Parathyroid adenoma (tissue), 2 donors: ENCODE results near the gene ANKRD27.

Source experiments
- H2AFZ ChIP-seq: fragments of 300-600 bp; sonication (generic); one replicate; pipeline ENCODE4 v1.7.0; 2017; ENCODE audit warnings: antibody characterized with exemption, mild to moderate bottlenecking
- H3K27ac ChIP-seq: fragments of 300-600 bp; sonication (generic); one replicate; pipeline ENCODE4 v1.7.0; 2017
- H3K27me3 ChIP-seq: fragments of 300-600 bp; sonication (generic); one replicate; pipeline ENCODE4 v1.7.0; 2017; ENCODE audit warnings: low read length; ENCODE audit not compliant: control insufficient read depth, insufficient read depth
- H3K36me3 ChIP-seq: fragments of 300-600 bp; sonication (generic); one replicate; pipeline ENCODE4 v1.7.0; 2017; ENCODE audit warnings: low read length; ENCODE audit not compliant: control insufficient read depth, insufficient read depth
- H3K4me1 ChIP-seq: fragments of 300-600 bp; sonication (generic); one replicate; pipeline ENCODE4 v1.7.0; 2017; ENCODE audit warnings: control low read depth
- H3K4me2 ChIP-seq: fragments of 300-600 bp; sonication (generic); one replicate; pipeline ENCODE4 v1.7.0; 2017; ENCODE audit warnings: low read length
- H3K4me3 ChIP-seq: fragments of 300-600 bp; sonication (generic); one replicate; pipeline ENCODE4 v1.7.0; 2017; ENCODE audit warnings: low read depth, low read length
- H3K79me2 ChIP-seq: fragments of 300-600 bp; sonication (generic); one replicate; pipeline ENCODE4 v1.7.0; 2017; ENCODE audit warnings: control low read depth
- H3K9ac ChIP-seq: fragments of 300-600 bp; sonication (generic); one replicate; pipeline ENCODE4 v1.7.0; 2017; ENCODE audit warnings: mild to moderate bottlenecking
- H3K9me3 ChIP-seq: fragments of 300-600 bp; sonication (generic); one replicate; pipeline ENCODE4 v1.7.0; 2017; ENCODE audit warnings: low read length; ENCODE audit not compliant: control insufficient read depth
- CTCF ChIP-seq: fragments of 300-600 bp; sonication (generic); IDR thresholded peaks from one replicate; pipeline ENCODE4 v1.7.0; 2017; ENCODE audit warnings: antibody characterized with exemption, mild to moderate bottlenecking
- donor health status: primary hyperparathyroidism.

ANKRD27 gene

GRCh38 chr19:32567486-32567885, 107.5 kb downstream of the ANKRD27 start:
- H3K27me3 ChIP-seq = no peaks in the 10 kb centered on the region
- no peaks in the 10 kb centered on the region for H3K9me3 ChIP-seq
- no peak overlapping the region for H3K9ac ChIP-seq
- no peak overlapping the region for H3K27ac ChIP-seq
- no peaks in the 10 kb centered on the region for H3K4me1 ChIP-seq
- H3K79me2 ChIP-seq = no peaks in the 10 kb centered on the region
- no peak overlapping the region for H2AFZ ChIP-seq
- no peak overlapping the region for H3K4me2 ChIP-seq
- H3K36me3 ChIP-seq = no peaks in the 10 kb centered on the region
- TF ChIP-seq CTCF = no peak
- no peak overlapping the region for H3K4me3 ChIP-seq

GRCh38 chr19:32566246-32566830, 108.6 kb downstream of the ANKRD27 start:
- H3K27me3 ChIP-seq = no peaks in the 10 kb centered on the region
- no peak overlapping the region for H3K4me2 ChIP-seq
- H3K4me1 ChIP-seq = no peaks in the 10 kb centered on the region
- no peak overlapping the region for H3K4me3 ChIP-seq
- no peaks in the 10 kb centered on the region for H3K9me3 ChIP-seq
- H3K9ac ChIP-seq = no peak overlapping the region
- no peak overlapping the region for H3K27ac ChIP-seq
- no peaks in the 10 kb centered on the region for H3K36me3 ChIP-seq
- no peak overlapping the region for H2AFZ ChIP-seq
- TF ChIP-seq CTCF = no peak
- H3K79me2 ChIP-seq = no peaks in the 10 kb centered on the region

- Histone ChIP-seq H3K4me1 (no peaks in the 10 kb centered on the region), H3K9ac (no peak overlapping the region), H3K79me2 (no peaks in the 10 kb centered on the region), H3K4me2 (no peak overlapping the region), H2AFZ (no peak overlapping the region), H3K27me3 (no peaks in the 10 kb centered on the region), H3K4me3 (no peak overlapping the region), H3K9me3 (no peaks in the 10 kb centered on the region), H3K27ac (no peak overlapping the region), H3K36me3 (no peaks in the 10 kb centered on the region)
- no peak for TF ChIP-seq CTCF
Observed at GRCh38 chr19:32563761-32564160, 111.2 kb downstream of the ANKRD27 start.

- Histone ChIP-seq H3K36me3 (no peaks in the 10 kb centered on the region), H3K4me1 (no peaks in the 10 kb centered on the region), H3K4me2 (no peak overlapping the region), H3K27me3 (no peaks in the 10 kb centered on the region), H2AFZ (no peak overlapping the region), H3K9ac (no peak overlapping the region), H3K9me3 (no peaks in the 10 kb centered on the region), H3K79me2 (no peaks in the 10 kb centered on the region), H3K4me3 (no peak overlapping the region), H3K27ac (no peak overlapping the region)
- no peak for TF ChIP-seq CTCF
Observed at GRCh38 chr19:32558607-32559228, 116.3 kb downstream of the ANKRD27 start.

- Histone ChIP-seq H3K4me1 (no peaks in the 10 kb centered on the region), H3K9me3 (no peaks in the 10 kb centered on the region), H3K27ac (no peak overlapping the region), H3K4me2 (no peak overlapping the region), H3K9ac (no peak overlapping the region), H2AFZ (no peak overlapping the region), H3K36me3 (no peaks in the 10 kb centered on the region), H3K27me3 (no peaks in the 10 kb centered on the region), H3K4me3 (no peak overlapping the region), H3K79me2 (no peaks in the 10 kb centered on the region)
- no peak for TF ChIP-seq CTCF
Observed at GRCh38 chr19:32555786-32556185, 119.2 kb downstream of the ANKRD27 start.
